Left ventricle myocardium inferior (tissue), 1 donor: ENCODE data around the gene CD300H. TPM values are rescaled to one million over a fixed set of nuclear protein-coding genes. Genes with fewer than 3 reads are reported as not detected.
"Not testable (repeated sequence)": the region's sequence is repeated elsewhere in the genome, so short reads cannot be mapped to it uniquely, and the experiment has no call there.

Experiments
- DNase-seq: peaks from one replicate; pipeline ENCODE4 v3.0.0-alpha.2; 2020
- H3K27ac ChIP-seq: fragments of 200-600 bp; replicated peaks from 2 replicates; pipeline ENCODE4 v1.8.0; 2021
- H3K27me3 ChIP-seq: fragments of 200-600 bp; 2 replicates; pipeline ENCODE4 v1.8.0; 2021; ENCODE audit warnings: low read depth
- H3K36me3 ChIP-seq: fragments of 200-600 bp; 2 replicates; pipeline ENCODE4 v1.8.0; 2021
- H3K4me1 ChIP-seq: fragments of 200-600 bp; 2 replicates; pipeline ENCODE4 v1.8.0; 2021
- H3K4me3 ChIP-seq: fragments of 200-600 bp; 2 replicates; pipeline ENCODE4 v1.8.0; 2021; ENCODE audit warnings: mild to moderate bottlenecking, moderate library complexity
- H3K9me3 ChIP-seq: fragments of 200-600 bp; replicated peaks from 2 replicates; pipeline ENCODE4 v1.8.0; 2021
- CTCF ChIP-seq: fragments of 200-600 bp; IDR thresholded peaks from 2 replicates; pipeline ENCODE4 v1.8.0; 2021; ENCODE audit warnings: antibody characterized with exemption, mild to moderate bottlenecking, borderline replicate concordance
- intact Hi-C: fragments of 100-400 bp; cut with micrococcal nuclease; formaldehyde crosslinking; loops from one replicate; pipeline ENCODE4 v1.11.0; 2022
- total RNA-seq: library from RNA; stranded (reverse); fragmentation: NEBNext Ultra II Directional; extraction: Animal tissue kit (Norgen Biotek cat#: 25700); gene quantifications from one replicate; pipeline ENCODE4 v1.2.1, GENCODE V29; 2021
- donor health status: DM: no; HTN: yes; CAD: no; lungs with severe emphysema.

CD300H gene
- total RNA-seq, 1 donor from 2014 or later: not detected

GRCh38 chr17:74565126-74565525 is 2.2 kb downstream of the CD300H start:
- intact Hi-C loops: no loop called here
- no peak for TF ChIP-seq CTCF
- H3K27me3 ChIP-seq: peaks cover 82% of the 10 kb centered on the region
- H3K4me3 ChIP-seq: no peak overlapping the region
- no peak overlapping the region for H3K27ac ChIP-seq
- no peaks in the 10 kb centered on the region for H3K4me1 ChIP-seq
- H3K36me3 ChIP-seq: no peaks in the 10 kb centered on the region
- DNase-seq: no peak
- H3K9me3 ChIP-seq: no peaks in the 10 kb centered on the region

- no peaks in the 10 kb centered on the region for H3K9me3 ChIP-seq
- no peak overlapping the region for H3K4me3 ChIP-seq
- TF ChIP-seq CTCF: no peak
- DNase-seq: no peak
- intact Hi-C loops: no loop called here
- H3K4me1 ChIP-seq: no peaks in the 10 kb centered on the region
- no peak overlapping the region for H3K27ac ChIP-seq
- no peaks in the 10 kb centered on the region for H3K36me3 ChIP-seq
- H3K27me3 ChIP-seq: peaks cover 83% of the 10 kb centered on the region
Observed at GRCh38 chr17:74563358-74563757, 4.0 kb downstream of the CD300H start.

- H3K36me3 ChIP-seq: no peaks in the 10 kb centered on the region
- no peaks in the 10 kb centered on the region for H3K9me3 ChIP-seq
- intact Hi-C loops: no loop called here
- no peaks in the 10 kb centered on the region for H3K4me1 ChIP-seq
- no peak overlapping the region for H3K4me3 ChIP-seq
- no peak for TF ChIP-seq CTCF
- H3K27ac ChIP-seq: no peak overlapping the region
- H3K27me3 ChIP-seq: peaks cover 70% of the 10 kb centered on the region
- no peak for DNase-seq
Observed at GRCh38 chr17:74561586-74561985, 5.7 kb downstream of the CD300H start.

- peaks cover 47% of the 10 kb centered on the region for H3K27me3 ChIP-seq
- no peak for DNase-seq
- TF ChIP-seq CTCF: no peak
- no peaks in the 10 kb centered on the region for H3K4me1 ChIP-seq
- H3K4me3 ChIP-seq: no peak overlapping the region
- no peaks in the 10 kb centered on the region for H3K36me3 ChIP-seq
- H3K9me3 ChIP-seq: no peaks in the 10 kb centered on the region
- intact Hi-C loops: no loop called here
- H3K27ac ChIP-seq: no peak overlapping the region
Observed at GRCh38 chr17:74558882-74559519, 8.3 kb downstream of the CD300H start.

- H3K27me3 ChIP-seq: peaks cover 47% of the 10 kb centered on the region
- H3K27ac ChIP-seq, H3K36me3 ChIP-seq, H3K9me3 ChIP-seq, H3K4me1 ChIP-seq, DNase-seq, intact Hi-C loops, H3K4me3 ChIP-seq: not testable (repeated sequence)
Observed at GRCh38 chr17:74558402-74558801, 8.9 kb downstream of the CD300H start.

- H3K36me3 ChIP-seq: no peaks in the 10 kb centered on the region
- no peak for TF ChIP-seq CTCF
- H3K27me3 ChIP-seq: peaks cover 47% of the 10 kb centered on the region
- H3K4me1 ChIP-seq: no peaks in the 10 kb centered on the region
- no peaks in the 10 kb centered on the region for H3K9me3 ChIP-seq
- DNase-seq: no peak
- intact Hi-C loops: no loop called here
- no peak overlapping the region for H3K4me3 ChIP-seq
- H3K27ac ChIP-seq: no peak overlapping the region
Observed at GRCh38 chr17:74555427-74555940, 11.8 kb downstream of the CD300H start.
